SHP77 treated with DMSO at 0.1 percent for 48 hours (cell line): ENCODE data around the gene LECT2.

Source experiments
- DNase-seq: peaks from one replicate; lab custom pipeline; 2025; lab: John Stamatoyannopoulos, UW

Gene LECT2

GRCh38 chr5:135954899-135955298, at the start of gene LECT2:
Gene LECT2, minus strand, starts transcription at chr5:135954983. Its CDS starts 150 bp downstream, at chr5:135954833.
- no peak for DNase-seq

GRCh38 chr5:136004436-136004835, 49.7 kb upstream of the LECT2 start:
- DNase-seq = no peak

DNA sequence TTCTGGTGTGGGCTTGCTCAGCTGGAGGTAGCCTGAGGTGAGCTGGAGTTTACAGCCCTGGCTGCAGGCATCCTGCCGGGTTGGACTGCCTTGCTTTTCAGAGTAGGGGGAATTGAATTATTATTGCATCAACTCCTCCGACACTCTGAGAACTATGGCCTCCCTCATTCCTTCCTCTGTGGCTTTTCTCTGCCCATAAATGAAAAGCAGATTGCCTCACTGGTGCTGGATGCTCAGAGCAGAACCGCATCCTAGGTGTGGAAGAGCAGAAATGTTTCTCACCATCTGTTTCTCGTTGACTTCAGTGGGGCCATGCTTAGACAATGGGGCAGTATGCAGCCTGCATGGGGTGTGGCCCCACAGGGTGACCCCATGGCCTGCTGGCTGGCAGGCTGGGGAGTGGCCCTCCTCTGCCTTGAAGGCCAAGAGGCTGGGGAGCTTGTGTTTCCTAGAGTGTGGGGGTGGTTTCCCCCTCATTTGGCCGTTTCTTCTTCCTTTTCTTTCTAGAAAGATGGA, 46.7 kb upstream of the LECT2 start:
- DNase-seq = no peak

DNA sequence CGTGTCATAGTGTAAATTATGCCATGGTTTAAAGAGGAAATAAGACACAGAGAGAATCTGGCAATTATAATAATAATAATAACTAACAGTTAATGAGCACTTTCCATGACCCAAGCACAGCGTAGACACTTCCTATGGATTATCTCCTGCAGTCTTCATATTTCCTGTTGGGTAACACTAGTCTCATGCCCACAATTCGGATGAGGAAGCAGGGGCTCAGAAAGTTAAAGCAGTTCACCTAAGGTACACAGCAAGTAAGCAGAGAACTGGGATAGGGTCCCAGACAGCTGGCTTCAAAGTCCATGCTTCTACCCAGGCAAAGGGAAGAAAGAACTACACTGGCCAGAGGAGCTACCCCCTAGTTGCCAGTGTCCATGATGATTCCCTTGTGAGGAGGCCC, 46.1 kb upstream of the LECT2 start:
- no peak for DNase-seq

DNA sequence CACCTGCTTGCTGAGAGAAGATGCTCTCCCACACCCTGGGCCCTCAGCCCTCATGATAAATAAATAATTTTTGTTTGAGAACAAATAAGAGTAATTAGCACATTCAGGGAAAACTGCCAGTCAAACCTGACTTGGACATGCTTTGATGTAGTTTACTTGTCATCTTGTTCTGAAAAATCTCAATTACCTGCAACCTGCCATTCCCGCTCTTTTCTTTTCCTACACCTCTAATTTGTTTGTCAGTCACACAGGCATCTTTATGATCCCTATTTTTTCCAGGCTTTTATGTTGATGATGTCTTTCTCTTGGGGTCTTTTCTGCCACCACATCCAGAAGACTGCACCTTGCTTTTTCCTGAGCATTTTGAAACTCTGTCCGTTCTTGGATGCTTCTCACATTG, 45.4 kb upstream of the LECT2 start:
- no peak for DNase-seq

DNA sequence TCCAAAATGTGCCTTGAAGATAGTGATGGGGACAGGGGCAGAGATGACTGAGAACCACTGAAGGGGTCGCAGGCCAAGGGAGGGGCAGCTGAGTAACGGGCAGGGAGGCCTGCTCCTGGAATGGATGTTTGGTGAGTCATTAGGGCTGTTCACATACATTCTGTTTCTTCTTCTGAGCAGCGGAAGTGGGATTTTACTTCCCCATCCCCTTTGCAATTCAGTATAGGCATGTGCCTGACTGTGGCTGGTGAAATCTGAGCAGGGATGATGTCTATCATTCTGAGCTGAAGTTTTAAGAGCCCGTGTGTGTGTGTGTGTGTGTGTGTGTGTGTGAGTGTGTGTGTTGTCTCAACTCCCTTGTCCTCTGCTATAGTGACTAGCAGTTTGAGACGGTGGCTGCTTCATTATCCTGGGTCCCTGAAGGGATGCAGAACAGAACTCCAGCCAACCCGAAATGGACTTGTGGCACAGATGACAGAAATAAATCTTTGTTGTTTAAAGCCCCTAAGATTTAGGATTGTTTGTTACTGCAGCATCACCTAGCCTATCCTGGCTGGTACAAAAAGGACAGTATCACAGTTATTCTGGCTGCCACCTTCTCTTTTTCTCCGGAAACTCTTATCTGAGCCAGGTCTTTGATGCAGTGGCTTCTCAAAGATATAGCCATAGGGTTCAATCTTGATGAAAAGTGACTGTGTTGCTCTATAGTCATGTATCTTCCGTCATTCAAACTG, 44.8 kb upstream of the LECT2 start:
- DNase-seq = no peak

DNA sequence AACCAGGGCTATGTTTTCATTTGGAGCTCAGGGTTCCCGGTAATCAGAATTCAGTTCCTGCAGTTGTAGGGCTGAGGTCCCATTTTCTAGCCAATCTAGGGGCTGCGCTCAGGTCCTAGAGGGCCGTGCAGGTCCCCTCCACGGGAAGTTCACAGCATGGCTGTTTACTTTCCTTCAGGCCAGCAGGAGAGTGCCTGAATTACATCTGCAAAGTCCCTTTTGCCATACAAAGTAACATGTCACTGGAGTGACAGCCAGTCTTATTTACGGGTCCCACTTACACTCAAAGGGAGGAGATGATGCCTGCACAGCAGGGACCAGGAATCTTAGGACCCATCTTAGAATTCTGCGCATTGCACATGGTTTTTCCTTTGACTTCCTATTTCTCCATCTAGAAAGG, 44.1 kb upstream of the LECT2 start:
- no peak for DNase-seq

DNA sequence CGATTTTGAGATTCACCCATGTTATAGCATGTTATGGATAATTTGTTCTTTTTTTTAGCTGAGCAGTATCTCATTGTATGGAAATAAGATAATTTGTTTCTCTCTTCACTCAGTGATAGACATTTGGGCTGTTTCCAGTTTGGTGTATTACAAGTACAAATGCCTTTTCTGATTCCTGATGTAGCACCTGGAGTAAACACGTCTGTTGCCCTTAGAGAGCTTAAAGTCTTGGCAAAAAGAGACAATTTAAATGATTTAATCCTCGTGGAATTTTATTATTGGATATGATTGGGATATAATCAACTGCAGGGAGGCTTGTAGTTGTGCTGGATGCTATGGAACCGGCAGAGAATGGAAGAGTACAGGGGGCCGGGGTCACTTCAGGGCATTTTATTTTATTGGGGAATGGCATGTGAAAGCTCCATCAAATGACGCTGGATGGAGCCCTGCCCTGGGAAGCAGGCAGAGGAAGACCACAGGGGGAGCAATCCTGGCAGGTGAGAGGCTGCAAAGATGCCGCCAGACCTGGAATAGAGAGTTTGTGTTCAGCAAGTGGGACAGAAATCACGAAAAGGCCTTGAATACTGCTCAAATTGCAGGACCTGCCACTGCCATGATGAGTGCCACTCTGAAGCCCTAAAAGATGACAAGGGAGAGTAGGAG, 43.0 kb upstream of the LECT2 start:
- DNase-seq = no peak

DNA sequence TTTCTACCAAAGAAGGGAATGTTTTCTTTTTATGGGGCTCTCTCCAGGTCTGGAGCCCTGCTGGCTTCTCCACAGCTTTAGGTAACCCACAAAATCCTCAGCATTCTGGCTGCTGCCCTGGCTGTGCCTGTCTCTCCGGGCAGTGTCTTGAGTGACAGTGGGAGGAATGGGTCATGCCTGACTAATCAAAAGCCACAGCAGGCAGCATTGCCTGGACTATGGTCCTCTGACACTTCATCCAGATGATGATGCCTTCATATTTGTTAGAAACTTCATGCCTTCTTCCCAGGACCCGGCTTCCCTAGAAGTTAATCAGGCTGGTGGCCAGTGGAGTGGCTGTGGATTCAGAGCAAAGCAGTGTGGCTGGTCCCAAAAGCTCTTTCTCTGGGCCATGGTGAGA, 41.8 kb upstream of the LECT2 start:
- no peak for DNase-seq

- DNase-seq = no peak
These were observed 41.2 kb upstream of the LECT2 start for GRCh38 chr5:135995976-135996375.

DNA sequence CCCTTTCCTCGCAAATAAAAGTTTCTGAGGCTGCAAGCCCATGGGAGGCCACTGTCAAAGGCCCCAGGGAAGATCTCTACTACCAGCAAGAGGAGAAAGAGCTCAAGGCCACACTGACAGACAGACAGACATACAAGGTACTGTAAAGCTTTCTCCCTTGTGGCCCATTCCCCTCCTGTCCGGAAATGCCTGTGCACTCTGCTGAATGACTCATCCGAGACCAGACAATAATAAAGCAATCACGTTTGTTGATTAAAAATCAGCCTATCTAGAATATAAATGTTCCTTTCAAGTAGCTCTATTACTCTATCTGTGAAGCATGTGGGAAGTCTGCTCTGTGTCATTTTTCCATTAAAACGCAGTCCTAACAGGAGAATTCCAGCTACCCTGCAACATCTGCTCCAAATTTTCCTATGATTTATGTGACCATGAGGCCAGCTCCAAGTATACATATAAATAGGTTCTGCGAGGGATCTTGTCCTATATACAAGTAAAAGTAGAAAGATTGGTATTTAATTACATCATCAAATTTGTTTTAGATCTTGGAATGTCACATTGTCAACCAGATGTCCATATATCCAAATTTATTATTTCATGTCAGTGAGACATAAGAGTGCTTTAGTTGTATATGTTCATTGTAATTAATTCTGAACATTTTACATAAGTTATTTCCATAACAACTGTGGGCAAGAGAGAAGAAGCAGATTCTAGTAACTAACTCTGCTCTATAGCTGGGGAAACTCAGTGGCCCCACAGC, 39.3 kb upstream of the LECT2 start:
- no peak for DNase-seq

GRCh38 chr5:135993335-135993879, 38.6 kb upstream of the LECT2 start:
- no peak for DNase-seq

DNA sequence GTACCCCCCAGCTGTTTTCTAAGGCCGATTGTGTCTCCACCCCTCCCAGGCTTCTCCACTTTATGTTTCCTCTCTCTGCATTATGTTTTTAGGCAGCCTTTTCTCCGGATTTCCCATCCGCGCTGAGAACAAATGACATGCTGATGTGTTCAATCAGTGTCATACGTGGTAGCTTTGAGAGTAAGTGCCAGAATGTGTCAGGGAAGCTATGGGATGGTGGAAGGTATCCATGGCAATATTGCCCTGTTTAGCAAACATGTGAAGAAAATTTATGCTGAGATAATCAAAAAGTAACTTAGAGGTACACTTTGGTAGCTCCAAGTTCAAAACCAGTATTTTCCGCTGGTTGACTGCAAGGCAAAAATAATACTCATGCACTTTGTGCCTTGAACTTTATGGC, 36.6 kb upstream of the LECT2 start:
- DNase-seq = no peak

DNA sequence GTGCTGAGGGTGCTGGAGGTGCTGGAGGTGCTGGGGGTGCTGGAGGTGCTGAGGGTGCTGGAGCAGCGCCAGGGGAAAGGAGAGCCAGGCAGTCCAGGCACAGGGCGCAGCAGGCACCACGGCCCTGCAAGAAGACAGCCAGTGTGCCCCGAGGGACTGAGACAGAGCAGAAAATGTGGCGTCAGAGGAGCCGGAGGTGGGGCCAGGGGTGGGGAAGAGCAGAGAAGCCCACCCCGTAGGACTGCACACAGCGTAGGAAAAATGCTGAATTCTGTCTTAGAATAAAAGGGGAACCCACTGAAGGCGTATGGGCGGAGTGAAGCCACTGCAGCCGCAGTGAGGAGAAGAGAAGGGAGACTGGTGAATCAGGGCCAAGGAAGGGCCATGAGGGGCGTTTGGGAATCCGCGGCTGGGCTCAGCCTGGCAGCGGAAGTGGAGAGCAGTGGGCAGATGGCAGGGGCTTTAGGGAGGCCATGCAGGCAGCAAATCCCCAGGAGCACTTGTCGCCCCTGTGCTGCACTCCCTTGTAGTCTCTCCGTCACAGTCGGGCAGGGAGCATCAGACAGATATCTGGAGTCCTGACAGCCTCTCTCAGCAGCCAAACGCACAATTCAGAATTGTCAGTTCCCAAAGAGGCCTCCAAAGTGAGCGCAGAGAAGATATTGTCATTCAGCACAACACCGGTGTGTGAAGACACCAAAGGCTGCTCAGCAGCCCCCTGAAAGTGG, 35.9 kb upstream of the LECT2 start:
- DNase-seq = no peak

DNA sequence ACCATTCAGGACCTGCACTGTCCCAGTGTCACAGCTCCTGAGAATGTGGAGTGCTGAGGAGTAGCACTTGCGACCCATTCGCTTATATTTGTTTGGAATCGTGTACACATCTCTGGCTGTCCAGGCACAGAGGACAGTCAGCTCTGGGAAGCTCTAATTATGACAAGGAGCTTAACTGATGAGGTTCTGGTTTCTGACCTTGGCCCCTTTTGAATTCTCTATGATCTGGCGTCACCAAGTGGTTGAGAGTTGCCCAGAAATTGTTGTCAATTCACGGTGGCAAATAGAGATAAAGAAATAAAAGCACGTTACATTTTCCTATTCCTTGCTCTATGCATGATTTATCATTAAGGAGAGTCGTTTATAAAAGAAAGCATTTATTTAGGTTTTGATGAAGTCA, 34.9 kb upstream of the LECT2 start:
- DNase-seq = no peak

DNA sequence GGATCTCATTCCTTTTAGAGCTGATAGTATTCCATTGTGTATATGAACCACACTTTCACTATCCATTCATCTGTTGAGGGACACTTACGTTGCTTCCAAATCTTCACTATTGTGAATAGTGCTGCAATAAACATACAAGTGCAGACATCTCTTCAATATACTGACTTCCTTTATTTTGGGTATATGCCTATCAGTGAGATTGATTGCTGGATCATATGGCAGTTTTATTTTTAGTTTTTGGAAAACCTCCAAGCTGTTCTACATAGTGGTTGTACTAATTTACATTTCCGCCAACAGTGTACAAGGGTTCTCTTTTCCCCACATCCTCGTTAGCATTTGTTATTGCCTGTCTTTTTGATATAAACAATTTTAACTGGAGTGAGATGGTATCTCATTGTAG, 33.8 kb upstream of the LECT2 start:
- DNase-seq = no peak

GRCh38 chr5:135986891-135987401, 32.2 kb upstream of the LECT2 start:
- no peak for DNase-seq

- DNase-seq = no peak
These were observed 31.6 kb upstream of the LECT2 start for GRCh38 chr5:135986401-135986800.

- DNase-seq = no peak
These were observed 31.2 kb upstream of the LECT2 start for GRCh38 chr5:135985951-135986350.

DNA sequence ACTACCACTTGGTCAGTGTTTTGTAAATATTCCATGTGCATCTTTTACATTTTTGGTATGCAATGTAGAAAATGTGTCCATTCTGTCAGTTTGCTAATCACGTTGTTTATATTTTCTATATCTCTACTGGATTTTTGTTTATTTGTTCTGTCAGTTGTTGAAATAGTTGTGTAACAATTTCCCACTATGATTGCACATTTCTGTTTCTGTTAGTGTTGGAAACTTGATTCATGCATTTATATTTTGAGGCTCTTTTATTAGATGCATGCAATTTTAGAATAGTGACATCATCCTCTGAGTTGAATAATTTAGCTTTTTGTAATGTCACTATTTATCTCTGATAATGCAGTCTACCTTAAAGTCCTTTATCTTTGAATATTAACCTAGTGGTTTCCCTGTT, 25.8 kb upstream of the LECT2 start:
- DNase-seq = no peak

GRCh38 chr5:135979510-135979909, 24.7 kb upstream of the LECT2 start:
- no peak for DNase-seq

DNA sequence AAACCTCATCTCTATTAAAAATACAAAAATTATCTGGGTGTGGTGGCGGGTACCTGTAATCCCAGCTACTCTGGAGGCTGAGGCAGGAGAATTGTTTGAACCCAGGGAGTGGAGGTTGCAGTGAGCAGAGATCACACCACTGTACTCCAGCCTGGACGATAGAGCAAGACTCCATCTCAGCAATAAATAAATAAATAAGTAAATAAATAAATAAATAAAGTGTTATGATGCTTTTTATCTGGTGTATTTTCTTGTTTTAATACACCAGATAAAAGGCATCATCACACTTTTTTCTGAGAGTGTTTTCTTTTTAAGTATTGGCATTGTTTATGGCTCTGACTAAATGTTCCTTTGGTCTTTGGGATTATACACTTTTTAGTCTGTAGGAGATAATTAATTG, 24.2 kb upstream of the LECT2 start:
- DNase-seq = no peak
